ACC112 (cell line): ENCODE measurements around the gene PEAK1.

Experiments
- H2AFZ ChIP-seq: fragments of 200-600 bp; sonication (generic); one replicate; pipeline ENCODE4 v1.6.0; 2017; ENCODE audit warnings: antibody characterized with exemption, low read length; ENCODE audit not compliant: unreplicated experiment
- H3K27ac ChIP-seq: fragments of 200-600 bp; sonication (generic); 2 replicates; pipeline ENCODE4 v1.5.1; 2014; ENCODE audit warnings: low read depth, mild to moderate bottlenecking, antibody characterized with exemption, low read length, moderate library complexity
- H3K27me3 ChIP-seq: fragments of 200-600 bp; sonication (generic); 2 replicates; pipeline ENCODE4 v1.6.1; 2014; ENCODE audit warnings: mild to moderate bottlenecking, antibody characterized with exemption, low read length, moderate library complexity, mixed read lengths; ENCODE audit not compliant: insufficient read depth
- H3K36me3 ChIP-seq: fragments of 200-600 bp; sonication (generic); 2 replicates; pipeline ENCODE4 v1.6.1; 2016; ENCODE audit warnings: mild to moderate bottlenecking, antibody characterized with exemption, low read length, moderate library complexity, mixed read lengths; ENCODE audit not compliant: insufficient read depth
- H3K4me1 ChIP-seq: fragments of 200-600 bp; sonication (generic); one replicate; pipeline ENCODE4 v1.6.1; 2016; ENCODE audit warnings: low read length, mixed read lengths; ENCODE audit not compliant: insufficient read depth, unreplicated experiment, control insufficient read depth
- H3K4me3 ChIP-seq: fragments of 200-600 bp; sonication (generic); 2 replicates; pipeline ENCODE4 v1.5.1; 2014; ENCODE audit warnings: mild to moderate bottlenecking, low read depth, low read length
- H3K79me2 ChIP-seq: fragments of 200-600 bp; sonication (generic); one replicate; pipeline ENCODE4 v1.6.0; 2016; ENCODE audit warnings: low read length; ENCODE audit not compliant: control insufficient read depth, unreplicated experiment, insufficient read depth

Gene PEAK1

DNA sequence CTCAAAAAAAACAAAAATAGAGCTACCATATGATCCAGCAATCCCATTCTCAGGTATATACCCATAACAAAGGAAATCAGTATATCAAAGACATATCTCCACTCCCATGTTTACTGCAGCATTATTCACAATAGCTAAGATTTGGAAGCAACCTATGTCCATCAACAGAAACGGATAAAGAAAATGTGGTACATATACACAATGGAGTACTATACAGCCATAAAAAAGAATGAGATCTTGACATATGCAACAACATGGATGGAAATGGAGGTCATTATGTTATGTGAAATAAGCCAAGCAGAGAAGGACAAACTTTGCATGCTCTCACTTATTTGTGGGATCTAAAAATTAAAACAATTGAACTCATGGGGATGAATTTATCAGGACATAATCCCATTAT lies 19.6 kb downstream of the PEAK1 start:
- no peak overlapping the region for H2AFZ ChIP-seq
- peaks cover 23% of the 10 kb centered on the region for H3K4me1 ChIP-seq
- no peaks in the 10 kb centered on the region for H3K27me3 ChIP-seq
- H3K79me2 ChIP-seq, result peaks cover 87% of the 10 kb centered on the region
- peaks cover 18% of the 10 kb centered on the region for H3K36me3 ChIP-seq
- no peak overlapping the region for H3K4me3 ChIP-seq
- no peak overlapping the region for H3K27ac ChIP-seq

DNA sequence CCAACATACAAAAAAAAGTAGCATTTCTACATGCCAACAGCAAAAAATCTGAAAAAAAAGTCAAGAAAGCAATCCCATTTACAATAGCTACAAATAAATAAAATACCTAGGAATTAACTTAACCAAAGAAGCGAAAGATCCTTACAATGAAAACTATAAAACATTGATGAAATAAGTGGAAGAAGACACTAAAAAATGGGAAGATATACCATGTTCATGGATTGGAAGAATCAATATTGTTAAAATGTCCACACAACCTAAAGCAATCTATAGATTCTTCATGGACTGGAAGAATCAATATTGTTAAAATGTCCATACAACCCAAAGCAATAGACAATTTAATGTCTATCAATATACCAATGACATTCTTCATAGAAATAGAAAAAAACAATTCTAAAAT lies 21.0 kb downstream of the PEAK1 start:
- Histone ChIP-seq H3K36me3 (peaks cover 21% of the 10 kb centered on the region), H3K79me2 (peaks cover 87% of the 10 kb centered on the region), H3K27me3 (no peaks in the 10 kb centered on the region), H3K4me3 (no peak overlapping the region), H3K4me1 (peaks cover 20% of the 10 kb centered on the region), H3K27ac (no peak overlapping the region), H2AFZ (no peak overlapping the region)

DNA sequence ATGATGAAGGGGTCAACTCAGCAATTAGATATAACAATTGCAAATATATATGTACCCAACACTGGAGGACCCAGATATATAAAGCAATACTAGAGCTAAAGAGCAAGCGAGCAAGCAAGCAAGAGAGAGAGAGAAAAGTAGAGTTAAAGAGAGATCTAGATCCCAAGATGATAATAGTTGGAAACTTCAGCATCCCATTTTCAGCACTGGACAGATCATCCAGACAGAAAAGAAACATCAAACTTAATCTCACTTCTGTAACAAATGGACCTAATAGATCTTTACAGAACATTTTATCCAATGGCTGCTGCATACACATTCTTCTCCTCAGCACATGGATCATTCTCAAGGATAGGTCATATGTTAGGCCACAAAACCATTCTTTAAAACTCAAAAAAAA lies 23.2 kb downstream of the PEAK1 start:
- peaks cover 92% of the 10 kb centered on the region for H3K79me2 ChIP-seq
- no peak overlapping the region for H3K27ac ChIP-seq
- no peak overlapping the region for H2AFZ ChIP-seq

DNA sequence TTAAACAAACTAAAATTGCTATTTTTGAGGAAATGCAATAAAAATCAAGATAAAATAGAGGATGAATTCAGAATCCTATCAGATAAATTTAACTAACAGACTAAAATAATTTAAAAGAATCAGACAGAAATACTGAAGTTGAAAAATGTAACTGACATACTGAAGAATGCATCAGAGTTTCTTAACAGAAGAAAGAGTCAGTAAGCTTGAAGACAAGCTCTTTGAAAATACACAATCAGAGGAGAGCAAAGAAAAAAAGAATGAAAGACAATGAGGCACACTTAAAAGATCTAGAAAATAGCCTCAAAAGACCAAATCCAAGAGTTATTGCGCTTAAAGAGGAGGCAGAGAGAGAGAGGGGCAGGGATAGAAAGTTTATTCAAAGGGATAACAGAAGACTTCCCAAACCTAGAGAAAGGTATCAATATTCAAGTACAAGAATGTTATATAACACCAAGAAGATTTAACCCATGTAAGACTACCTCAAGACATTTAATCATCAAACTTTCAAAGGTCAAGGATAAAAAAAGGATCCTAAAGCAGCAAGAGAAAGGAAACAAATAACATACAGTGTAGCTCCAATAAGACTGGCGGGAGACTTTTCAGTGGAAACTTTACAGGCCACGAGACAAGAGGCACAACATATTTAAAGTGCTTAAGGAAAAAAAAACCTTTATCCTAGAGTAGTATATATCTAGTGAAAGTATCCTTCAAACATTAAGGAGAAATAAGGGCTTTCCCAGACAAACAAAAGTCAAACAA lies 24.7 kb downstream of the PEAK1 start:
- Histone ChIP-seq H3K36me3 (peaks cover 16% of the 10 kb centered on the region; the same call in 1 of the 2 replicates), H3K79me2 (peaks cover 92% of the 10 kb centered on the region), H3K27ac (no peak overlapping the region), H2AFZ (no peak overlapping the region), H3K4me3 (no peak overlapping the region), H3K4me1 (peaks cover 7% of the 10 kb centered on the region), H3K27me3 (no peaks in the 10 kb centered on the region)

More for the DNA sequence above, 23.2 kb downstream of the PEAK1 start:
- Histone ChIP-seq H3K4me1 (peaks cover under 1% of the 10 kb centered on the region), H3K36me3 (peaks cover 21% of the 10 kb centered on the region), H3K4me3 (no peak overlapping the region), H3K27me3 (no peaks in the 10 kb centered on the region)

DNA sequence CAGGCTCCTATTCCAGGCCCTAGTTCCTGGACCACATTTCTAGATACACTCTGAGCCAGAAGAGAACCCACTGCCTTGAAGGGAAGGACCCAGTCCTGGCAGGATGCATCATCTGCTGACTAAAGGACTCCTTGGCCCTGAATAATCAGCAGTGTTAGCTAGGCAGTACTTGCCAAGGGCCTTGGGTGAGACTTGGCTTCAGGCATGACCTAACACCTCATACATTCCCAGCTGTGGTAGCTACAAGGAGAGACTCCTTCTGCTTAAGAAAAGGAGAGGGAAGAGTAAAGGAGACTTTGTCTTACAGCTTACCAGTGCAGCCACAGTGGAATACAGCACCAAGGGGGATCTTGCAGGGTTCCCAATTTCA lies 26.4 kb downstream of the PEAK1 start:
- Histone ChIP-seq H3K4me3 (no peak overlapping the region), H3K79me2 (peaks cover 89% of the 10 kb centered on the region), H3K4me1 (peaks cover 7% of the 10 kb centered on the region), H2AFZ (no peak overlapping the region), H3K27ac (no peak overlapping the region), H3K36me3 (peaks cover 6% of the 10 kb centered on the region; the same call in 1 of the 2 replicates), H3K27me3 (no peaks in the 10 kb centered on the region)

DNA sequence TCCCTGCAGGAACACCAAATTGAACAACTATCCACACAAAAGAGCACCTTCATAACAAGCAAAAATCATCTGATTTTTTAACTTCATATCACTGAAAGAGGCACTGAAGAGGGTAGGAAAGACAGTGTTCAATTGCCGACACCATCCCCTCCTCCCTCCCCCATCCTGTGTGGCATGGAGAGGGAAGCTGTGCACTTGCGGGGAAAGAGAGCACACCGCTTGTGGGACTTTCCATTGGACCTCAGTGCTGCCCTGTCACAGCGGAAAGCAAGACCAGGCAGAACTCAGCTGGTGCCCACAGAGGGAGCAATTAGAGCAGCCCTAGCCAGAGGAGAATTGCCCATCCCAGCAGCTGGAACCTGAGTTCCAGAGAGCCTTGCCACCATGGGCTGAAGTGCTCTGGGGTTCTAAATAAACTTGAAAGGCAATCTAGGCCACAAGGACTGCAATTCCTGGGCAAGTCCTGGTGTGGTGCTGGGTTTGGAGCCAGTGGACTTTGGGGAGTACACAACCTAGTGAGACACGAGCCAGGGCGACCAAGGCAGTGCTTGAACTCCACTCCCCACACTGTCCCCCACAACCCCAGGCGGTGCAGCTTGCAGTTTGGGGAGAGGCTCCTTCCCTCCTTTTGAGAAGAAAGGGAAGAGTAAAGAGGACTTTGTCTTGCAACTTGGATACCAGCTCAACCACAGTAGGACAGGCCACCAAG lies 27.0 kb downstream of the PEAK1 start:
- Histone ChIP-seq H3K79me2 (peaks cover 89% of the 10 kb centered on the region), H3K4me3 (no peak overlapping the region), H3K36me3 (peaks cover 3% of the 10 kb centered on the region; the same call in 1 of the 2 replicates), H3K27me3 (no peaks in the 10 kb centered on the region), H3K4me1 (peaks cover 7% of the 10 kb centered on the region), H3K27ac (no peak overlapping the region), H2AFZ (no peak overlapping the region)

DNA sequence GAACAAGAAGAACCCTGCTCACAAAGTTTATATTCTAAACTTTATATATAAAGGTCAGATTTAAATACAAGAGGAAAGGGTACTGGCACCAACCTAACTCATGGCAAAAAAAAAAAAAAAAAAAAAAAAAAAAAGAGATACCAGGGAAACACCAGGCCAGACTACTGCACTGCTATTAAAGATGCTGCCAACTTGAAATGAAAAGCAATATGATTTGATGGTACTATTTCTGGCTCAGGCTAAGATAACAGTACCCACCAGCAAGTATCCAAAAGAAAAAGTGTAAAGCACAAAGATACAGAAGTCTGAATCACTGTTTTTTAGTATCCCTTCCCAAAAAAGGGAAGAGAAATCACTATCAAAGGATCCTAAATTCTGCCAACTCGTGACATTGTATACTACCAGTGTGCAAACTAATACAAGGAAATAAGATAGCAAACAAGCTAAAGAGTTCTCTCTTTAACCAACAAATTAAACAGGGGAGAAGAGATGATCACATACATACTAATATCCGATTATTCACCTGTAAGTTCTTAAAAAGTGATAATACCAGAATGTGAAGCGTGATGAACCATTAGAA lies 28.4 kb downstream of the PEAK1 start:
- no peak overlapping the region for H2AFZ ChIP-seq
- peaks cover 93% of the 10 kb centered on the region for H3K79me2 ChIP-seq
- H3K27ac ChIP-seq, result no peak overlapping the region
- H3K4me3 ChIP-seq, result no peak overlapping the region
- peaks cover 3% of the 10 kb centered on the region; the same call in 1 of the 2 replicates for H3K36me3 ChIP-seq
- H3K4me1 ChIP-seq, result peaks cover 7% of the 10 kb centered on the region
- no peaks in the 10 kb centered on the region for H3K27me3 ChIP-seq

DNA sequence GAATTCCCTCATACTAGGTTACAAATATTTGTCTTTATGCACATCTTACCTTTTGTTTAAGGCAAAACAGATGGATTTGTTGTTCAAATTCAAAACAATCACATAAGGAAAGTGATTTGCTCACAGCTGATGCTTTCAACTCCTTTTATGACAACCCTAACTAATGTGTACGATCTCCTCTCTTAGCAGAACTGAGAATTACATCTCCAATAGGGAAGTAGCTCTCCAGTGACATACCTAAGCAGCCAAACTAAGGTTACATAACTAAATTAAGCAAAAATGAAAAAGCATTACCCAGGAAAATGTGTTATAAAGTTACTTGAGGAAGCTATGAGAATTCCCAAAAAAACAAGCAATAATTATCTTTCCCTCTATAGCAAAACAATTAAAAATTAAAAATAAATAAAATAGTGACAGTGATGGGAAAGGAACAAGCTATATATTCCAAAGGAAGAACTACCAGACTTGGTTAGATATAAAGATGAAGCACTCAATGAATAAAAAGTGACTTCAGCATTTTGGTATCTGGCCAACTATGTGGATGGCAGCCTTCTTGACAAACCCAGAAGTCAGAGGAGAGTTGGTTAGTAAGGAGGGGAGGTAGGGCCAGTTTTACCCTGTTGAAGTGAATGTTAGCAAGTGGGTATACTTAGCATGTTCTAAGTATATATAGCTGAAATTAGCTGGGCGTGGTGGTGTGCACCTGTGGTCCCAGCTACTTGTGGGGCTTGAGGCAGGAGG lies 32.4 kb downstream of the PEAK1 start:
- Histone ChIP-seq H3K79me2 (peaks cover 94% of the 10 kb centered on the region), H3K27me3 (no peaks in the 10 kb centered on the region), H3K27ac (no peak overlapping the region), H3K4me1 (peaks cover 13% of the 10 kb centered on the region), H3K4me3 (no peak overlapping the region), H3K36me3 (no peaks in the 10 kb centered on the region), H2AFZ (no peak overlapping the region)

DNA sequence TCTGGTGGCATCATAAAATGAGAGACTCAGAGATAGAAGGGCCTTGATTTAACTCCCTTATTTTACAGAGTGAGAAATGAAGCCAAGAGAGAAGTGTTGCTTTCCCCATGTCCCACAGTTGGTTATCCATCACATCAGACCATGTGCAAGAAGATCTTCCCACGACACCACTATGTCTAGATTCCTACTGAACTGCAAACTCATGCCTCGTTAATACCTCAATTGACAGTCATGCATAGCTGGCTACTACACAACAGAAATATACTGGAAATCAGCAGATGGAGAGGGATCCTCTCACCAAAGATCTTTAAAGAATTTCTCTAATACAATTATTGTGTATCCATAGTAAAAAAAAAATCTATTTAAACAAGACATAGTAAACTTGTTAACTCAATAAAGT lies 33.3 kb downstream of the PEAK1 start:
- Histone ChIP-seq H3K4me3 (no peak overlapping the region), H3K27ac (no peak overlapping the region), H3K27me3 (no peaks in the 10 kb centered on the region), H2AFZ (no peak overlapping the region), H3K79me2 (peaks cover 94% of the 10 kb centered on the region), H3K36me3 (no peaks in the 10 kb centered on the region), H3K4me1 (peaks cover 13% of the 10 kb centered on the region)

DNA sequence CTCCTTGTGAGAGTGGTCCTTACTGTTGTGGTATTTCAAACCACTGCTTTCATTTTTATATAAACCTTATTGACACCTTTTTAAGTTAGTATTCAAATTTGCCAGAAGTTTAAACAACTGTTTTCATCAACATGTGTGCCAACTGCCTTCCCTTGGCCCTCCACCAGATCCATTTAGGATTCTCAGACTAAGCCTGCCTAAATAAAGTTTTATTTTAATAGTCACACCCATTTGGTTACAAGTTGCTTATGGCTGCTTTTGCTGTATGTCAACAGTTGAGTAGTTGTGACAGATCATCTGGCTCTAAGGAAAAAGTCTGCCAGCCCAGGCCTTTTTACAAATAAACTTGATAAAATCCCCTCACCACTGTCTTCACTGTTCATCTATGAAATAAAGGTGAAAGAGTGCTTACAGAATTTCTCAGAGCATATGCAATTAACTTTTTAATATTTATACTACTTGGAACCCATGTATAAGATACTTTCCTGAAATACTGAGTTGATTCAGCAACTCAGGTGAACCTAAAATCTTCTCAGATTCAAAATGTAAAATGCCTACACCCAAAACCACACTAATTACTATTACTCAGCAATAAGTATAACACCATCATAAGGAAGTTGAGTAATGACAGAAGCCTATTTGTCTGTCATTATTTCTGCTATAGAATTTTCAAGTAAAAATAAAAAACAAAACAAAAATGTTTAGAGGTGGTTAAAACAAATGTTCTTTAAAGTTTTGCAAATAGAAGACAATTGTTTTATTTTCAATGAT lies 35.1 kb downstream of the PEAK1 start:
- Histone ChIP-seq H3K4me3 (no peak overlapping the region), H3K79me2 (peaks cover 94% of the 10 kb centered on the region), H3K27me3 (no peaks in the 10 kb centered on the region), H3K4me1 (peaks cover 7% of the 10 kb centered on the region), H3K27ac (no peak overlapping the region), H3K36me3 (no peaks in the 10 kb centered on the region; the same call in 1 of the 2 replicates), H2AFZ (no peak overlapping the region)
